HG02798 (cell line): ENCODE data around the gene GP1BB.
"Not testable (repeated sequence)": the region's sequence is repeated elsewhere in the genome, so short reads cannot be mapped to it uniquely, and the experiment has no call there.

ENCODE experiments used
- ATAC-seq: cut with Tn5 transposase; IDR thresholded peaks from one replicate; pipeline ENCODE4 v1.9.1; 2021; ENCODE audit warnings: mild to moderate bottlenecking; ENCODE audit not compliant: unreplicated experiment, poor library complexity

GP1BB gene

DNA sequence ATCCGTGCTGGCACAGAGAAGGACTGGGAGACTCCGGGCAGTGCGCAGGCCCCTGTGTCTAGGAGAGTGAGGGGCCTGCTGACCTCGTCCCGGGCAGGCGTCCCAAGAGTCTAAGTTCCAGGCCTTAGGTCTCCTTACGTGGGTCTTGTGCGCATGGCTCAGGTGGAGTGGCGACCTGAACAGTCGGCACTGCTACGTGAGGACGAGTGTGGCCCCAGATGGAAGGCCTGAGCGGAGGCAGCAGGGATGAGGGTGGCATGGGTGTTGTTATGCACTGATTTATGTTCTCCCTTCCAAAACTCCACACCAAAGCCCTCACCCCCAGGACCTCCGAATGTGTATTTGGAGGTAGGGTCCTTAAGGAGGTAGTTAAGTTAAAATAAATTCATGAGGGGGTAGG is 29.8 kb upstream of the GP1BB start:
- ATAC-seq: no peak

DNA sequence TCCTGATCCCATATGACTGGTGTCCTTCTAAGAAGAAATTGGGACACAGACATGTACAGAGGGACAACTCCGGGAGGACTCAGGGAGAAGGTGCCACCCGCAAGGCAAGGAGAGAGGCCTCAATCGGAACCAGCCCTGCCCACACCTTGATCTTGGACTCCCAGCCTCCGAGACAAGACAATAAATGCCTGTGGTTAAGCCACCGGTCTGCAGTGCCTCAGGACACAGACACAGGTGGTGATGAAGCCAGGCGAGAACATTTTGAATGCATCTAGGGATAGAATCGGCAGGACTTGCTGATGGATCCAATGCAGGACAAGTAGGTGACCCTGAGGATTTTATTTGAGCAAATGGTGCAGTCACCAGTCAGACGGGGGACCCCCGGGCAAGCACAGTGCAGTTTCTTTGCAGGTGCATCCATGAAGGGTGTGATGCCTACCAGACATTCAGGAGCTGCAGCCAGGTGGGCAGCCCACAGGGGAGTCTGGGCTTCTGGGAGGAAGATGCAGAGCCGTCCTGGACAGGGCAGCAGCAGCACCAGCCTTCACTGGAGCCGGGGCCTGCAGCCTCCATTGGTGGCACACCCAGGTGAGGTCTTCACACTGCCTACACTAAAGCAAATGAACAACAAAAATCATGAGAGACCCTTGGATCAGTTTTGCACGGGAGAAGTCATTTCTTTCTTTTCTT is 29.2 kb upstream of the GP1BB start:
- ATAC-seq: no peak

- ATAC-seq: no peak
Measured at GRCh38 chr22:19694696-19695095, 28.6 kb upstream of the GP1BB start.

DNA sequence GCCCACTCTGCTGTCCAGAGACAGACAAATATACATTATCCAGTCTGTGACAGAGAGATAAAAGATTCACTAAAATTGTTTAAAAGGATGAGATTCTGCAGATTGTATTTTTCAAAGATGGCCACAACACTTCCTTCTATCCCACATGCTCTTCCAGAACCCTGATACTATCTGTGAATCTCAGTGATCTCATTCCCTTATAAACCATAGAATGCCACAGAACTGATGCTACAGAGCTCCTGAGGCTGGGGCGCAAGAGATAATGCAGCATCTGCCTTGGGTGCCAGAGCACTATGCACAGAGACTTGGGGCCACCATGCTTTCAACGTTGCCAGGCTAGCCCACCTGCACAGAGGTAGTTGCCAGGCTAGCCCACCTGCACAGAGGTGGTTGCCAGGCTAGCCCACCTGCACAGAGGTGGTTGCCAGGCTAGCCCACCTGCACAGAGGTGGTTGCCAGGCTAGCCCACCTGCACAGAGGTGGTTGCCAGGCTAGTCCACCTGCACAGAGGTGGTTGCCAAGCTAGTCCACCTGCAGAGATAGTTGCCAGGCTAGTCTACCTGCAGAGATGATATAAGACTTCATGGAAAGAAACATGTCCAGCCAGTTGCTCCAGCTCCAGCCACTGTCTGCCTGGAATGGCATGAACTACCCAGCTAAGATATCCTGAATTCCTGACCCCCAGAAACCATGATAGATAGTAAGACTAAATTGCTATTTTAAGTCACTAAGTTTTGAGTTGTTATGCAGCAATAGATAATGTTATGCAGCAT is 26.6 kb upstream of the GP1BB start:
- no peak for ATAC-seq

- ATAC-seq: not testable (repeated sequence)
Measured at GRCh38 chr22:19697871-19698270, 25.5 kb upstream of the GP1BB start.

DNA sequence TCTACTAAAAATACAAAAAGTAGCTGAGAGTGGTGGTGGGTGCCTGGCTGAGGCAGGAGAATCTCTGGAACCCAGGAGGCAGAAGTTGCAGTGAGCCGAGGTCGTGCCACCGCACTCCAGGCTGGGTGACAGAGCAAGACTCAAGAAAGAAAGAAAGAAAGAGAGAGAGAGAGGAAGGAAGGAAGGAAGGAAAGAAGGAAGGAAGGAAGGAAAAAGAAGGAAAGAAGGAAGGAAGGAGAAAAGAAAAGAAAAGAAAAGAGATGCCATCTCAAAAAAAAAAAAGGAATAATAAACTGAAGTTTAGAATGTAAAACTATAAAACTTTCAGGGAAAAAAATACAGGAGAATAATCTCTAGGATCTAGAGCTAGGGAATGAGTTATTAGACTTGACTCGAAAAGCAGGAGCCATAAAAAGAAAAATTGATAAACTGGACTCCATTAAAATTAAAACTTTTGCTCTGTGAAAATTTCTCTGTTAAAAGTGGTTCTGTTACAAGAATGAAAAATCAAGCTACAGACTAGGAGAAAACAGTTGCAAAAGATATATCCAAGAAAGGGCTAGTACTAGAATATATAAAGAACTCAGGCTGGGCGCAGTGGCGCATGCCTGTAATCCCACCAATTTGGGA is 22.4 kb upstream of the GP1BB start:
- ATAC-seq: no peak

DNA sequence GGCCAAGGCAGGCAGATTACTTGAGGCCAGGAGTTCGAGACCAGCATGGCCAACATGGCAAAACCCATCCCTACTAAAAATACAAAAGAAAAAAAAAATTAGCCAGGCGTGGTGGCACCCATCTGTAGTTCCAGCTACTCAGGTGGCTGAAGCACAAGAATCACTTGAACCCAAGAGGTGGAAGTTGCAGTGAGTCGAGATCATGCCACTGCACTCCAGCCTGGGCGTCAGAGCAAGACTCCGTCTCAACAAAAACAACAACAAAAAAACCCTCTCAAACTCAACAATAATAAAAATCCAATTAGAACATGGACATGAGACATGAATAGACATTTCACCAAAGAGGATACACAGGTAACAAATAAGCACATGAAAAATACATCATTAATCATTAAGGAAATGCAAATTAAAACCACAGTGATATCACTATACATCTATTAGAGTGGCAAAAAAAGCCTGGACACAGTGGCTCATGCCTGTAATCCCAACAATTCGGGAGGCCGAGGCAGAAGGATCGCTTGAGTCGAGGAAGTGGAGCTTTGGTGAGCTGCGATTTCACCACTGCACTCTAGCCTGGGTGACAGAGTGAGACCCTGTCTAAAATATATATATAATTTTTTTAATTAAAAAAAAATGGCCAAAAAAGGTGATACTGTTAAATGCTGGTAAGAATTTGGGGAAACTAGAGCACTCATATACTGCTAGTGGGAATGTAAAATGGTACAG is 21.8 kb upstream of the GP1BB start:
- ATAC-seq: no peak

GRCh38 chr22:19703869-19704268 is 19.5 kb upstream of the GP1BB start:
- ATAC-seq: no peak

DNA sequence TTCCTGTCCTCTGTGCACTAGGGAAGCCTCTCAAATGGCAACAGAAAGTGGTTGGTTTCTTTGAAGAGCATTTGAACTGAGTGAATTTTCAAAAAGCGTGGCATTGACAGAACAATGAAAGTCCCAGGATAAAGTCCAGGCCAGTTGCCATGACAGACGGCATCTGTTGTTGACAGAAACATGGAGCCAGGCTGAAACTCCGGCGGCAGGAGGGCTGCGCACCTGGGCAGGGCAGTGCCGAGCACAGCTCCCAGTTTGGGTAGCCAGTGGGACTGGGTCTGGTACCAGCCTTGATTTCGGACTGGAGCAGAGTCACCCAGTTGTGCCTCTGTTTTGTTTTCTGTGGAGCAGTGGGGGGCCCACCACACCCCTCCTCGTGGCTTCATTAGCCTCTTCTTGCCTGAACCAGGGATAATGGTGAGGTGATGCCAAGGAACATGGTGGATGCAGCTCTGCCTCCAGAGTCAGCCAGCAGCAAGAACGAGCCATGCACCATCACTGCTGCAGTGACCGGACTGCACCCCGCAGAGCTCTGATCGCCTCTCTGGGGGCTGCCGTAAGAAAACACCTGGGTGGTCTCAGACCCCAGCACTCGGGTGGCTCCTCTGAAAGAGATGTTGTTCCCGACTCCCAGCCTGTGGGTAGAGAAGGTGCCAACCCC is 18.9 kb upstream of the GP1BB start:
- no peak for ATAC-seq

GRCh38 chr22:19705181-19705934 is 18.0 kb upstream of the GP1BB start:
- no peak for ATAC-seq

DNA sequence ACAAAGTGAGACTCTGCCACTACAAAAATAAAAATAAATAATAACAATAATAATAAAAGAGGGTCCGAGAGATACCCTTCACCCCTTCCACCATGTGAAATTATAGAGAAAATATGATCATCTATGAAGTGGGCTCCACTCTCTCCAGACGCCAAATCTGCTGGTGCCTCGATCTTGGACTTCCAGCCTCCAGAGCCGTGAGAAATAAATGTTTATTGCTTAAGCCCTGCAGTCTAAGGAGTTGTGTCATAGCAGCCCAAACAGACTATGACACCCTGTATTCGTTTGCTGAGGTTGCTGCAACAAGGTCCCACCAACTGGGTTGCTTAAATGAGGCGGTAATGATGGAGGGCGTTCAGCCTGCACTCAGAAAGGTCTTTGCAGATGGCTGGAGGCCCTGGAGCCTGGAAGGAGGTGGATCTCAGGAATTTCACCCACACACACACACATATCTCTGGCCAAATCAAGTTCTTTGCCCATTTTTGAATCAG is 16.6 kb upstream of the GP1BB start:
- no peak for ATAC-seq

GRCh38 chr22:19707347-19708290 is 15.7 kb upstream of the GP1BB start:
- no peak for ATAC-seq

DNA sequence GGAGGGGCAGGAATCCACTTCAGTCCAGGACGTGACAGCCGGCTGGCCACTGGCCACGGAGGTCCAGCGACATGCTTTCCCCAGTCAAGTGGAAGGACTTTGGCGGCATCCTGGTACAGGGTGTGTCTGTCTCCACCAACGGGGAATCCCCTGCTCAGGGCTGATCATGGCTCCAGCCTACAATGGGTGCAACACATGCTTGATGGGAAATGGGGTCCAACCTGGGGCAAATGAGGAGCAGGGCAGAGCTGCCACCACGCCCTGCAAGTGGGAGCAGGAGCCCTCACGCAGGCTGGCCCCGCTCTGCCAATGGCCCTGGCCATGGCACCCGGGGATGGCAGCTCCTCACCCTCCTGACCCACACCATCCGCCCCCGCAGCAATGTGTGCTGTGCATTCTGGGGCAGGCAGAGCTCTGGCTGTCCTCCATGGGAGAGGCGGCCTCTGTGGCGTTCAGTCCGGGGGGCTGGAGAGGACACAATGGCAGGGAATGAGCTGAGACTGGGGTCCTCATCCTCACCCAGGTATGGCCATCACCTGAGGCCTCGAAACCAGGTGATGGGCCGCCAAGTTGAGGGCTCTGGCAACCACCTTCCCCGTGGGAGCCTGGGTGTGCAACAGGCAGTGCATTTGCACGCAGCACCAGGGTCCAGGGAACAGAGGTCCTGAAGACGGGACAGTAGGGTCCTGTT is 14.9 kb upstream of the GP1BB start:
- no peak for ATAC-seq

DNA sequence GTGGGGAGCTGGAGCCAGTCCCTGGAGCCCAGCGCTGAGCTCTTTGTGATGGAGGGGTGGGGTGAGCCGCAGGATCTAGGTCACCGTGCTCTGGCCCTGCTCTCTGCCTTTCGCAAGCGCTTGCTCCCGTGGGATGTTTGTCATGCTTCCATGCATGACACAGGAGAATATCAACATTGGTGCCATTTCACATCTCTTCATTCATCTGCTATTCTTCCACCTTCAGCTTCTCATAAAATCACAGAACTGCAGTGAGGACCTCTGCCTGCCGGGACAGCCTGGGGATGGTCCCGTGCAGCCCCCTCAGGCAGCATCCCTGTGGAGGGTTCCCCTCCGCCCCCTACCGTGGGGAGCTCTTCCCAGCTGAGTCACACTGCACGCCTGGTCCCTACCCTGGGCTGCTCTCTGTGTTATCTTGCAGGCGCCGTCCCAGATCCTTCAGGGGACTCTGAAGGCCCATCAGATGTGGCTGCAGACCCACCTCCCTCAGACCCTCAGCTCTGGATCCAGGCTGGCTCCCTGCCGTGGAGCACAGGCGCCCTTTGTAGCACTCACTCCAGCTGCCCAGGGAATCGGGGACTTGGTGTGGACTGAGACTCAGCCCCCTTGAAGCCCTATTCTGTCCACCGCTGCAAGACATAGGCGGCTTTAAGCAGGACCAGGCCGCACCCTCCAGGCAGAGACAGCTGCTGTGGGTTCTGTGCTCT is 14.1 kb upstream of the GP1BB start:
- ATAC-seq: no peak

DNA sequence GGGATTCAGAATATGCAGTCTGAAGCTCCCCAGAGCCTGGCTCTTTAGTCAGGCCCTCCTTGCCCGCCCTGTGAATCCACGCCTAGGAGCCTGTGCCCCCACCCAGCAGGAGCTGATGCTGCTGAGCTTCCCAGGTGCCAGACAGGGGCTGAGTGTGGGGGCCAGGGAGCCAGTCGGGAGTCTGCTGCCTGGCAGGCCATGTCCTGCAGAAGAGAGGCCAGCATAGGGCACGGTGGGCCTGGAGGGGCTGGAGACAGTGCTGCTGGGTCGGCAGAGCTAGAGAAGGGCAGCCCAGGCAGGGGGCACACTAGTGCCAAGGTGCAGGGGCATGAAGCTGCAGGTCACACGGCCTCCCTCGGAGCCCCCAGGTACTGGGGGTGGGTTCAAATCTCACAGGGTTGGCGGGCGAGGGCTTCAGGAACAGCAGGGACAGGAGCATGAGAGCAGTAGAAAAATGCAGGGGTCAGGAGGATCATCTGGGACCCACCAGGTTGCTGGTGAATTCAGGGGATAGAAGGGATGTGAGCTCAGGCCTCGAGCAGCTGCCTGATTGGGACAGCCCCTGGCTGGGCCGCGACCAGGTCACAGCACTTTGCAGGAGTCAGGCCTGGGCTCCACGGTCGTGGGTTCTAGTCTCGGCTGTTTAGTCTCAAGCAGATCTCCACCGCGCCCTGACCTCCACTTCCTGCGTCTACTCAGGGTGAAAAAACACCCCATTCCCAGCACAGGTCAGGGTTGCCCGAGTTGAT is 13.1 kb upstream of the GP1BB start:
- no peak for ATAC-seq

DNA sequence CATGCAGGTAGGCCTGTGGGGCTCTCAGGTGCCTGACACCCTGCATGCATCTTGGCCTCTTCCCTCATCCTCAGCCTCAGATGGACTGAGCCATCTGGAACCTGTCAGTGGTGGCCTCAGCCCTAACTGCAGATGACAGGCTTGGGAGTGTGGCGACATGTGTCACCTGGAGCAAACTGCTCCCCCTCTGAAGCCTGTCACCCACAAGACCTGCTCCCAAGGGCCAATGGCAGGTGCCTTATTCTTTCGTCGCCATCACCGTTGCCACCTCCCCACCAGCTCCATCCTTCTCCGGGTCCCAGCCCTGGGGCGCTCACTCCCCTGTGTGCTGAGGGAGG is 12.6 kb upstream of the GP1BB start:
- ATAC-seq: no peak

DNA sequence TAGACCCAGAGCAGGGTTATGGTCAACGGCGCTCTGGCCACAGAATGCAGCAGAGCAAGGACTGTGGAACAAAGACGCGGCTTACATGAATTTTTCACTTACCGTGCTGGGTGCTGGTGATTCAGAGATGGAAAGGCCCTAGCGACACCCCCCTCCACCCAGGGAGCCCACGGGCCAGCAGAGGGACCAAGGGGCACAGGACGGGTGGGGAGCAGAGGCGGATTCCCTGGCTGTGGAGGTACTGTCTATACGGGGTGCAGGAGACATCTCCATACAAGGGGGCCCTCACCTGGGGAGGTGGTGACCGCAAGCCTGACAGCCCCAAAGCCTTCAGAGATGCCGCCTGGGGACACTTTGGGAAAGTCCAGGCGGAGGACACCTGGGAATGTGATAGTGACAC is 10.1 kb upstream of the GP1BB start:
- ATAC-seq: no peak
